ENCODE data around the gene KRTAP19-3.
"Not testable (repeated sequence)": the region's sequence is repeated elsewhere in the genome, so short reads cannot be mapped to it uniquely, and the experiment has no call there.

Gene KRTAP19-3

GRCh38 chr21:30491963-30492428, at the start of gene KRTAP19-3:
KRTAP19-3 (minus strand) TSS chr21:30492013; CDS start chr21:30491957, 56 bp downstream.
- H3K4me3 ChIP-seq (ENCODE audit: low read length in 2 of 2) = no peak within 1 kb of the TSS
- no peak within 1 kb of the TSS for H3K9ac ChIP-seq (ENCODE audit: low read depth in 1 of 2, low read length in 2 of 2)
- H3K27ac ChIP-seq (ENCODE audit: low read depth in 2 of 2, low read length in 2 of 2) = no peak within 1 kb of the TSS
- peaks cover 0 to 5% of the 10 kb centered on the region in 2 donors for H3K9me3 ChIP-seq (ENCODE audit: control insufficient read depth in 2 of 2, low read length in 2 of 2)
- no peaks in the 10 kb centered on the region for H3K36me3 ChIP-seq (ENCODE audit: control insufficient read depth in 2 of 2, insufficient read depth in 2 of 2, low read length in 2 of 2)
- H3K4me1 ChIP-seq (ENCODE audit: control insufficient read depth in 2 of 2, insufficient read depth in 2 of 2, low read length in 2 of 2) = no peaks in the 10 kb centered on the region
- no peaks in the 10 kb centered on the region for H3K27me3 ChIP-seq (ENCODE audit: control insufficient read depth in 2 of 2, insufficient read depth in 2 of 2, low read length in 2 of 2)

GRCh38 chr21:30518876-30519275, 27.1 kb upstream of the KRTAP19-3 start:
- Histone ChIP-seq H3K27ac (ENCODE audit: low read depth in 2 of 2, low read length in 2 of 2) (no peak overlapping the region), H3K36me3 (ENCODE audit: control insufficient read depth in 2 of 2, insufficient read depth in 2 of 2, low read length in 2 of 2) (no peaks in the 10 kb centered on the region), H3K9me3 (ENCODE audit: control insufficient read depth in 2 of 2, low read length in 2 of 2) (no peaks in the 10 kb centered on the region), H3K4me1 (ENCODE audit: control insufficient read depth in 2 of 2, insufficient read depth in 2 of 2, low read length in 2 of 2) (no peaks in the 10 kb centered on the region), H3K4me3 (ENCODE audit: low read length in 2 of 2) (no peak overlapping the region), H3K27me3 (ENCODE audit: control insufficient read depth in 2 of 2, insufficient read depth in 2 of 2, low read length in 2 of 2) (no peaks in the 10 kb centered on the region), H3K9ac (ENCODE audit: low read depth in 1 of 2, low read length in 2 of 2) (no peak overlapping the region)

GRCh38 chr21:30515681-30516080, 23.9 kb upstream of the KRTAP19-3 start:
- Histone ChIP-seq H3K4me1 (ENCODE audit: control insufficient read depth in 2 of 2, insufficient read depth in 2 of 2, low read length in 2 of 2) (no peaks in the 10 kb centered on the region), H3K27ac (ENCODE audit: low read depth in 2 of 2, low read length in 2 of 2) (no peak overlapping the region), H3K27me3 (ENCODE audit: control insufficient read depth in 2 of 2, insufficient read depth in 2 of 2, low read length in 2 of 2) (no peaks in the 10 kb centered on the region), H3K4me3 (ENCODE audit: low read length in 2 of 2) (no peak overlapping the region), H3K36me3 (ENCODE audit: control insufficient read depth in 2 of 2, insufficient read depth in 2 of 2, low read length in 2 of 2) (no peaks in the 10 kb centered on the region), H3K9me3 (ENCODE audit: control insufficient read depth in 2 of 2, low read length in 2 of 2) (no peaks in the 10 kb centered on the region), H3K9ac (ENCODE audit: low read depth in 1 of 2, low read length in 2 of 2) (no peak overlapping the region)

GRCh38 chr21:30505621-30506205, 13.9 kb upstream of the KRTAP19-3 start:
- H3K9ac ChIP-seq (ENCODE audit: low read depth in 1 of 2, low read length in 2 of 2); H3K4me1 ChIP-seq (ENCODE audit: control insufficient read depth in 2 of 2, insufficient read depth in 2 of 2, low read length in 2 of 2); H3K27me3 ChIP-seq (ENCODE audit: control insufficient read depth in 2 of 2, insufficient read depth in 2 of 2, low read length in 2 of 2); H3K9me3 ChIP-seq (ENCODE audit: control insufficient read depth in 2 of 2, low read length in 2 of 2); H3K36me3 ChIP-seq (ENCODE audit: control insufficient read depth in 2 of 2, insufficient read depth in 2 of 2, low read length in 2 of 2); H3K27ac ChIP-seq (ENCODE audit: low read depth in 2 of 2, low read length in 2 of 2); H3K4me3 ChIP-seq (ENCODE audit: low read length in 2 of 2): not testable (repeated sequence)

GRCh38 chr21:30502041-30502440, 10.2 kb upstream of the KRTAP19-3 start, which contains the start of gene KRTAP19-5:
KRTAP19-5 (minus strand) TSS chr21:30502141; CDS start chr21:30502090, 51 bp downstream.
- no peak within 1 kb of the TSS for H3K27ac ChIP-seq (ENCODE audit: low read depth in 2 of 2, low read length in 2 of 2)
- H3K4me3 ChIP-seq (ENCODE audit: low read length in 2 of 2) = no peak within 1 kb of the TSS
- no peaks in the 10 kb centered on the region for H3K4me1 ChIP-seq (ENCODE audit: control insufficient read depth in 2 of 2, insufficient read depth in 2 of 2, low read length in 2 of 2)
- H3K27me3 ChIP-seq (ENCODE audit: control insufficient read depth in 2 of 2, insufficient read depth in 2 of 2, low read length in 2 of 2) = no peaks in the 10 kb centered on the region
- no peaks in the 10 kb centered on the region for H3K36me3 ChIP-seq (ENCODE audit: control insufficient read depth in 2 of 2, insufficient read depth in 2 of 2, low read length in 2 of 2)
- no peaks in the 10 kb centered on the region for H3K9me3 ChIP-seq (ENCODE audit: control insufficient read depth in 2 of 2, low read length in 2 of 2)
- no peak within 1 kb of the TSS for H3K9ac ChIP-seq (ENCODE audit: low read depth in 1 of 2, low read length in 2 of 2)

GRCh38 chr21:30497065-30497464, 5.3 kb upstream of the KRTAP19-3 start, which contains the start of gene KRTAP19-4:
KRTAP19-4 (minus strand) TSS chr21:30497165; CDS start chr21:30497110, 55 bp downstream.
- H3K9ac ChIP-seq (ENCODE audit: low read depth in 1 of 2, low read length in 2 of 2) = no peak within 1 kb of the TSS
- no peaks in the 10 kb centered on the region for H3K36me3 ChIP-seq (ENCODE audit: control insufficient read depth in 2 of 2, insufficient read depth in 2 of 2, low read length in 2 of 2)
- H3K27me3 ChIP-seq (ENCODE audit: control insufficient read depth in 2 of 2, insufficient read depth in 2 of 2, low read length in 2 of 2) = no peaks in the 10 kb centered on the region
- no peaks in the 10 kb centered on the region for H3K4me1 ChIP-seq (ENCODE audit: control insufficient read depth in 2 of 2, insufficient read depth in 2 of 2, low read length in 2 of 2)
- H3K4me3 ChIP-seq (ENCODE audit: low read length in 2 of 2) = no peak within 1 kb of the TSS
- H3K9me3 ChIP-seq (ENCODE audit: control insufficient read depth in 2 of 2, low read length in 2 of 2) = peaks cover 0 to 3% of the 10 kb centered on the region in 2 donors
- no peak within 1 kb of the TSS for H3K27ac ChIP-seq (ENCODE audit: low read depth in 2 of 2, low read length in 2 of 2)

- H3K4me3 ChIP-seq (ENCODE audit: low read length in 2 of 2) = no peak within 1 kb of the TSS
- no peaks in the 10 kb centered on the region for H3K27me3 ChIP-seq (ENCODE audit: control insufficient read depth in 2 of 2, insufficient read depth in 2 of 2, low read length in 2 of 2)
- no peaks in the 10 kb centered on the region for H3K4me1 ChIP-seq (ENCODE audit: control insufficient read depth in 2 of 2, insufficient read depth in 2 of 2, low read length in 2 of 2)
- H3K9me3 ChIP-seq (ENCODE audit: control insufficient read depth in 2 of 2, low read length in 2 of 2) = peaks cover under 1 to 5% of the 10 kb centered on the region in 2 donors
- H3K36me3 ChIP-seq (ENCODE audit: control insufficient read depth in 2 of 2, insufficient read depth in 2 of 2, low read length in 2 of 2) = no peaks in the 10 kb centered on the region
- no peak within 1 kb of the TSS for H3K9ac ChIP-seq (ENCODE audit: low read depth in 1 of 2, low read length in 2 of 2)
- H3K27ac ChIP-seq (ENCODE audit: low read depth in 2 of 2, low read length in 2 of 2) = no peak within 1 kb of the TSS
Measured at GRCh38 chr21:30487336-30487735, 4.5 kb downstream of the KRTAP19-3 start, which contains the start of gene KRTAP19-2. KRTAP19-2 (minus strand) TSS chr21:30487436; CDS start chr21:30487348, 88 bp downstream.

- Histone ChIP-seq H3K9me3 (ENCODE audit: control insufficient read depth in 2 of 2, low read length in 2 of 2) (peaks cover 3 to 5% of the 10 kb centered on the region in 2 donors), H3K4me3 (ENCODE audit: low read length in 2 of 2) (no peak overlapping the region), H3K9ac (ENCODE audit: low read depth in 1 of 2, low read length in 2 of 2) (no peak overlapping the region), H3K27ac (ENCODE audit: low read depth in 2 of 2, low read length in 2 of 2) (no peak overlapping the region), H3K36me3 (ENCODE audit: control insufficient read depth in 2 of 2, insufficient read depth in 2 of 2, low read length in 2 of 2) (no peaks in the 10 kb centered on the region), H3K4me1 (ENCODE audit: control insufficient read depth in 2 of 2, insufficient read depth in 2 of 2, low read length in 2 of 2) (no peaks in the 10 kb centered on the region), H3K27me3 (ENCODE audit: control insufficient read depth in 2 of 2, insufficient read depth in 2 of 2, low read length in 2 of 2) (no peaks in the 10 kb centered on the region)
Measured at GRCh38 chr21:30486180-30486579, 5.6 kb downstream of the KRTAP19-3 start.

GRCh38 chr21:30482130-30482529, 9.7 kb downstream of the KRTAP19-3 start:
- H3K27me3 ChIP-seq (ENCODE audit: control insufficient read depth in 2 of 2, insufficient read depth in 2 of 2, low read length in 2 of 2) = no peaks in the 10 kb centered on the region
- H3K4me3 ChIP-seq (ENCODE audit: low read length in 2 of 2) = no peak overlapping the region
- H3K9me3 ChIP-seq (ENCODE audit: control insufficient read depth in 2 of 2, low read length in 2 of 2) = peaks cover 3 to 8% of the 10 kb centered on the region in 2 donors
- H3K36me3 ChIP-seq (ENCODE audit: control insufficient read depth in 2 of 2, insufficient read depth in 2 of 2, low read length in 2 of 2) = no peaks in the 10 kb centered on the region
- no peaks in the 10 kb centered on the region for H3K4me1 ChIP-seq (ENCODE audit: control insufficient read depth in 2 of 2, insufficient read depth in 2 of 2, low read length in 2 of 2)
- no peak overlapping the region for H3K9ac ChIP-seq (ENCODE audit: low read depth in 1 of 2, low read length in 2 of 2)
- H3K27ac ChIP-seq (ENCODE audit: low read depth in 2 of 2, low read length in 2 of 2) = no peak overlapping the region

GRCh38 chr21:30480145-30480544, 11.7 kb downstream of the KRTAP19-3 start, which contains the start of gene KRTAP19-1:
KRTAP19-1 (minus strand) TSS chr21:30480367; CDS start chr21:30480317, 50 bp downstream.
- H3K4me1 ChIP-seq (ENCODE audit: control insufficient read depth in 2 of 2, insufficient read depth in 2 of 2, low read length in 2 of 2) = no peaks in the 10 kb centered on the region
- H3K4me3 ChIP-seq (ENCODE audit: low read length in 2 of 2) = no peak within 1 kb of the TSS
- H3K27ac ChIP-seq (ENCODE audit: low read depth in 2 of 2, low read length in 2 of 2) = no peak within 1 kb of the TSS
- peaks cover 2 to 8% of the 10 kb centered on the region in 2 donors for H3K9me3 ChIP-seq (ENCODE audit: control insufficient read depth in 2 of 2, low read length in 2 of 2)
- no peaks in the 10 kb centered on the region for H3K27me3 ChIP-seq (ENCODE audit: control insufficient read depth in 2 of 2, insufficient read depth in 2 of 2, low read length in 2 of 2)
- H3K9ac ChIP-seq (ENCODE audit: low read depth in 1 of 2, low read length in 2 of 2) = no peak within 1 kb of the TSS
- no peaks in the 10 kb centered on the region for H3K36me3 ChIP-seq (ENCODE audit: control insufficient read depth in 2 of 2, insufficient read depth in 2 of 2, low read length in 2 of 2)
